ENCODE results near the gene AP4B1.
A peak's percentile ranks its signal among the peaks of the same experiment; 100 is the strongest.

Gene AP4B1

GRCh38 chr1:113929750-113930498 is 25.3 kb upstream of the AP4B1 start:
- DNase-seq = peak; percentile 56

DNA sequence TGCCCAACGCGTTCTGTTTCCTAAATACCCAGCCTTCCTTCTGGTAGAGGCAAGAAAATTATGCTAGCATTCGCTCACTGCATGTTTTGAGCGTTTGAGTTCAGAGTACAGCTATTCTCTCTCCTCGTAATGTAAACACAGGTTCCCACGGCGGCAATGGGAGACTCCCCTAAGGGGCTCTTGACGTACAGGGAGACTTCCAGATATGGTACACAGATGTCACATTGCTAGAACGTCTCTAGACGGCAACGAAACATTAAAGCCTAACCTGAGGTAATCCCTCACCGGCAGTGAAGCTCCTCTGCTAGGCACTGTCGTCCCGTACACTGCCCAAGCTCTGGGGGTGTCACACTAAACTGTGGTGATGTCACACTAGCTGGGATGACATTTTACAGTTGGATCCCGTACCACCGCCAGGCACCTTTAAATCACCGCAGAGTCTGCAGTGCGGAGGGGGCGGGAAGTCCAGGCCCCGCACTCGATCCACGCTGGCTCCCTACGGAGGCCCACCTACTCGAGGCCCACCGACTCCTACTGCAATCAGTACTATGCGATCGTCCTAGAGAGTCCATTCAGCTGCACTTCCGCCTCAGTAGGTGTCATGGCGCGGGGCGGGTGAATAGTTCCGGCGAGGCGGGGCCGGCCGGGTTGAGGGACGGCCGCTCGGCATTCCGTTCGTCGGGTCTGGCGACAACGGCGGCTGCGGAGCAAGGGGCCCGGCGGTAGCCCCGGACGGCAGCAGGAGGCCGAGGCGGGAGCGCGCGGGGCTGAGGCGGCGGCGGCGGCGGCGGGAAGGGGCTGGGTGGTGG is 24.5 kb upstream of the AP4B1 start, which contains the start of gene HIPK1:
Gene HIPK1 (plus strand): TSS at position 384 of the 809 bp plus-strand sequence.
- peak; percentile 92 for DNase-seq

GRCh38 chr1:113928187-113928930 is 23.8 kb upstream of the AP4B1 start:
- DNase-seq = no peak

DNA sequence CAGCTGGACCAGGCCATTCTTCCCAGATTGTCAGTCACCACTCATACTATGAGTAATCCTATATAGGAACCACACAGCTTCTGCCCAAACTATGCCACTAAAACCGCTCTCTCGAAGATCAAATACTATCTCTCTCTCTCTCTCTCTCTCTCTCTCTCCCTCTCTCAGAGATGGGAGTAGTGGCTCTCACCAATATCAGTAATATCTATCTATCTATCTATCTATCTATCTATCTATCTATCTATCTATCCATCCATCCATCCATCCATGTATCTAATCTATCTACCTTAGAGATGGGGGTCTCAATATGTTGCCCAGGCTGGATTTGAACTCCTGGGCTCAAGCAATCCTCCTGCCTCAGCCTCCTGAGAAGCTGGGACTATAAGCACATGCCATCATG is 19.9 kb upstream of the AP4B1 start:
- no peak for DNase-seq

DNA sequence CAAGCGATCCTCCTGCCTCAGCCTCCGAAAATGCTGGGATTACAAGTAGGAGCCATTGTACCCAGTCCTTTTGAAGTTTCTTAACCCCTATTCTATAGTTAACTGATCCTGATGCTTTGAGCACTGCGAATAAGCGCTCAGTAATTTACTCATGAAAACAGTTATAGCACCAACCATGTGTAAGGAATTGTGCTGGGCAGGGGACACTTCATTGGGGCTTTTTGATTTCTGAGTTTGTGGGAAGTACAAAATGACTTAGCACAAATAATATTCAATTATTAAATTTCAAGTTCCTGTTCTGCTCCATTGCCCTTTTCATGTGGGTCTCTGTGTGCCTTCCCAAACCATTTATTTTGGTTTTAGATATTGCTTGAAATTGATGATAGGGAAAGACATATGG is 18.4 kb upstream of the AP4B1 start:
- DNase-seq = no peak

DNA sequence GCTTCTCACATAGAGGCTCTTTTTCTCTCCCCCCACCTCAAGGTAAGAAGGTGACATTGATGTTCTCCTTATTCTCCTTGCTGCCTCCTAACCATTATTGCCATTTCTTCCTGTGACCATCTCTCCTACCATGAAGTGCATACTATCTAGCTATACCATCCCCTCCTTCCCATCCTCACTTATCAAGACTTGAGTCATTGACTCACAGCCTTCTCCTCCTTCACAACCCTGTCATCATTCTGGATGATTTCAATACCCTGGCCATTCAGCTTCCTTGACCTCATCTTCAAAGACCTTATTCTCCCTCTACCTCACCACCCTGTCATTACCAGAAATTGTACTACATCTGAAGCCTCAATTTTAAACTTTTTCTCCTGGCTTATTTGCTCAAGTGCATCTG is 13.6 kb upstream of the AP4B1 start:
- DNase-seq = no peak

DNA sequence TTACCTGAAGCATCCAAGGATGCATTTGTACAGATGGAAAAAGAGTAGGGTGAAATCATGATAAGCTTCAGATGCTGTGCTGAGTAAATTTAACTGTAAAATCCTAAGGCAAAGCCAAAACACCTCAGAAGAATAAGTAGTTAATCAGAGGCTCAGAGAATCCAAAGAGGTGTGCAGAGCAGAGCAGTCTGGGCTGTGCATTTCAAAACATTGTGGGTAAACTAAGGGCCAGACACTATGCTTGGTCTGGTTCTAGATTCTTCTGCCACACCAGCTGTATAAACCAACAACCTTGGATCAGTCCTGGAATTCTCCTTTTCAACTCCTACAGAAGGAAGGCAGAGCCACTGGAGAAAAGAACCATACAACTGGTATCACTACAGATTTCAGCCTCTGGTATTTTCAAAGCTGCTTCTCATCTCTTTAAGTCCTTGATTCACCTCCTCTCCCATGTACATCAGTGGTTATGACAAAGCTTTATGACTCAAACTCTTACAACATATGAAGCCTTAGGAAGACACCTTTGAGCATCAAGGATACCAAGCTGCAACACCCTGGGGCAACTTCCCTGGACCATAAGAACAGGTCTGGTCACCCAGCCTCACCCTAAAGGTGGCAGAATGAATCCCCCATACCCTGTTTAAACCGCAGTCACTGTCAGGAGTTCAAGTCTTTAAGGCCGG is 12.9 kb upstream of the AP4B1 start:
- no peak for DNase-seq

- DNase-seq = no peak
Measured at GRCh38 chr1:113916974-113917373, 12.4 kb upstream of the AP4B1 start.

DNA sequence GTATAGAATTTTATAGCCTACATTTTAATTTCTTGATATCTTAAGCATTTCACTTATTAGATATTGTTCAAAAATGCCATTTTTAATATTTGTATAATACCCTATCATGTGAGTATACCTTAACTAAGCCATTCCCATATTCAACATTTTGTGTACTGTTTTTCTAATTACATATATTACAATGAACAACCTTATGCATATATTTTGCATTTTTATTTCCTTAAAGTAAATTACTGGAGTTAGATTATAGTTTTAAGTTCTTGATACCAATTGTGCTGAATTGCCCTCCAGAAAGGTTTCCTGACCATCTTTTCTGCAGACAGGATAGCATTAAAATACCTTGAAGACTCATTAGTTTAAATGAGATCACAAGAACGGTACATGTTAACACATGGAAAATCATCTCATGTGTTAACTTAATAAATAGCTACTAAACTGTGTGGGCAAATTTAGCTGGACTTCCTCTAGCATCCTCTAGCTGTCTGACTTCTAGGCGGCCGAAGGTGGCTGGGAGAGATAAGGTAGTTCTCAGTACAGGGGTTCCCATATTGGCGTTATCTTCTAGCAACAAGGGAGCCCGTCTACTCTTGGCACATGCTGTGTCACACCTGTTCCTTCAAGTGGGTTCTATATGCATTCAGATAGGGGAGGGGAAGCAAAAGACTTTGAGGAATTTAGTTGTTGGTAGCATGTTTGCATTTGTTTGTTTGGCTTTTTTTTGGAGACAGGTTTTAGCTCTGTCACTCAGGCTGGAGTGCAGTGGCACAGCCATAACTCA is 9.5 kb upstream of the AP4B1 start:
- DNase-seq = no peak

DNA sequence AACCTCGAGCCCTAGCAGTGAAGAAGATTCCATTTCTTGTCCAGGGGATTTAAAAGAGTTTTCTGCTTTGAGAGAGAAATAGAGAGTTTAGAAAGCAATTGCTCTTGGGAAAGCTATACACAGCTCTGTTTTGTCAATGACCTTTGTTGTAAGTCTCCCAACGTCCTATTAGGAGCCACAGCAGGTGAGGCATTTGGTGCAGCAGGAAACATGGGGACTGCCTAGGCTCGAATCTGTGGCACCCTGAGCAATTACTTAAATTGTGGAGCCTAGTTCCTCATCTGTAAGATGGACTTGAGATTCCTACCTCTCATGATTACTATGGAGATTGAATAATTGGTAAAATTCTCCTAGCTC is 8.7 kb upstream of the AP4B1 start:
- DNase-seq = no peak

DNA sequence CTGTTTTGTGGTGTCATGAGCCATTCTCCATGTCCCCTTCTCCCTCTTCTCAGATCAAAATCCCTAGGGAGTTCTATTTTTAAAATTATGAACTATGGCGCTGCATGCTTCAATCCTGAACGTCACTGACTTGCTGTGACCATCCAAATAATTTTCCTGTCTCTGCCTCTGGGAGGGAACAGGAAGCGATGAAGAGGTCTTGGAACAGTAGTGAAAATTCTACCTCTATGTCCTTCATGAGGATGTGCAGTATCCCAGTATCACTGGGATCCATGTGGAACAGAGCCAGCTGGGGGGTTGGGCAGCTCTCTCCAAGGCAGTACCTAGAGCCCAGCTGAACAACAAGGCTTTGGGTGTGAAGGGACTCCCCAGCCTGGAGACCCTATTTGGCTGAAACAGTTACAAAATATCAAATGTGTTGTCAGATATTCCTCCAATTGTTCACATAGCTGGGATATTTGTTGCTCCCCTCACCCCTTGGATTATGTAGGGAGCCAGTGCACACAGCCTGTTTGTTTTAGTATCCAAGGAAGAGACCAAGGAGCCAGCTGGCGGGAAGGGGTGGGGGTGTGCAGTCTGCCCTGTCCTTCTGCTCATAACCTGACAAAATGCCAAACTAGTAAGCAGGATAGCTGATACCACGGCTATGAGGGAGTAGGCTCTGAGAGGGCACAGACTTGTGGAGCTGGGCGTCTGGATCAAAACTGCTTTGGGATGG is 8.2 kb upstream of the AP4B1 start:
- peak; percentile 94 for DNase-seq

GRCh38 chr1:113905435-113905861 is 849 bp upstream of the AP4B1 start:
- no peak for DNase-seq

GRCh38 chr1:113904293-113904673 is 316 bp downstream of the AP4B1 start:
- DNase-seq = peak; percentile 72

- DNase-seq = no peak
Measured at GRCh38 chr1:113903501-113904292, 902 bp downstream of the AP4B1 start.

GRCh38 chr1:113901191-113901590 is 3.4 kb downstream of the AP4B1 start:
- DNase-seq = no peak

DNA sequence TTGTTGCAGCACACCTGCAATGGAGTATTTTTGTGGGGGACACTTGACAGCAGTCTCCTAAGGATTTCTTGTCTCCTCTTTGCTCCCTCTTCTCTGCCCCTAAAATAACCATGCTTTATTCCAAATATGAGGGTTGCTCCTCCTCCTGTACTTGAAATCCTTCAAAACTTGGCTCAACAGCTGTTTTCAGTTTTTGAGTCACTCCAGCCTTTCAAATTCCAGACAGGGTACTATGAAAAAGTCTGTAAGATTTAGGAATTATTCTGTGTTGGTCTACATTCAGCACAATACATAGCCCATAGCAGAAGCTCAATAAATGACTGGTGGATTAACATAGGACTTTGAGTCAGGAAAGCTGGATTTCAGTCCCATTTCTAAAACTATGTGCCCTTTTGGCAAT is 5.5 kb downstream of the AP4B1 start:
- no peak for DNase-seq

GRCh38 chr1:113898241-113898814 is 6.3 kb downstream of the AP4B1 start:
- DNase-seq = no peak

- DNase-seq = no peak
Measured at GRCh38 chr1:113895961-113896360, 8.6 kb downstream of the AP4B1 start.

DNA sequence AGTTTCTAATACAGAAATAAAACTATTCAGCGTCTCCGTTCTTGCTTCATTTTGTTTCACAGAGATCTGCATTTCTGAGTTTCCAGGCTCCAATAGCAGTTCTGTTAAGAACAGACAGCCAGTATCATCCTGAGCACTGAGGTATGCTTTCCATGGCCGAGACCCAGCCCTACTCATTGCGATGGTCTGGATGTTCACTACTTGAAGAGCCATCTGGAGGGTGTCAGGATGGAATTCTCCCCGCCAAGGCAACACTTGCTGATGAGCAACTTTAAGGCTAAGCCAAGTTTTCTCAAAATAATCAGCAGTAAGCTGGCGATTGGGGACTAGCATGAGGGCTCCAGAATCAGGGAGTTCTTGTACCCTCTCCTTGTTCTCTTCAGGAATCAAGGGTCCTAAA is 9.5 kb downstream of the AP4B1 start:
- no peak for DNase-seq

DNA sequence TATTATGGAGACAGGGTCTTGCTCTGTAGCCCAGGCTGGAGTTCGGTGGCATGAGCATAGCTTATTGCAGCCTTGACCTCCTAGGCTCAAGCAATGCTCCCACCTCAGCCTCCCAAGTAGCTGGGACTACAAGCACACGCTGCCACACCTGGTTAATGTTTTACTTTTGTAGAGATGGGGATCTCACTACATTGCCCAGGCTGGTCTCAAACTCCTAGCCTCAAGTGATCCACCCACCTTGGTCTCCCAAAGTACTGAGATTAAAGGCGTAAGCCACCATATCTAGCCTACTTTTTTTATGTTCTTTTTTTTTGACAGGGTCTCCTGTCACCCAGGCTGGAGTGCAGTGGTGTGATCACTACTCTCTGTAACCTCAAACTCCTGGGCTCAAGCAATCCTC is 11.3 kb downstream of the AP4B1 start:
- DNase-seq = no peak

Measured in NCI-H2171 (cell line).